Measurements from ENCODE around the gene SH3GL3.

- TF ChIP-seq CTCF (IDR thresholded peaks at IDR 0.05) (no peak), POLR2A (IDR thresholded peaks at IDR 0.05) (no peak)
These were observed 98.8 kb downstream of the SH3GL3 start for GRCh38 chr15:83545804-83546511.

Measured in Peyer's patch (tissue), 4 donors.